ENCODE data around the gene GRIN3B.

The GRIN3B gene

DNA sequence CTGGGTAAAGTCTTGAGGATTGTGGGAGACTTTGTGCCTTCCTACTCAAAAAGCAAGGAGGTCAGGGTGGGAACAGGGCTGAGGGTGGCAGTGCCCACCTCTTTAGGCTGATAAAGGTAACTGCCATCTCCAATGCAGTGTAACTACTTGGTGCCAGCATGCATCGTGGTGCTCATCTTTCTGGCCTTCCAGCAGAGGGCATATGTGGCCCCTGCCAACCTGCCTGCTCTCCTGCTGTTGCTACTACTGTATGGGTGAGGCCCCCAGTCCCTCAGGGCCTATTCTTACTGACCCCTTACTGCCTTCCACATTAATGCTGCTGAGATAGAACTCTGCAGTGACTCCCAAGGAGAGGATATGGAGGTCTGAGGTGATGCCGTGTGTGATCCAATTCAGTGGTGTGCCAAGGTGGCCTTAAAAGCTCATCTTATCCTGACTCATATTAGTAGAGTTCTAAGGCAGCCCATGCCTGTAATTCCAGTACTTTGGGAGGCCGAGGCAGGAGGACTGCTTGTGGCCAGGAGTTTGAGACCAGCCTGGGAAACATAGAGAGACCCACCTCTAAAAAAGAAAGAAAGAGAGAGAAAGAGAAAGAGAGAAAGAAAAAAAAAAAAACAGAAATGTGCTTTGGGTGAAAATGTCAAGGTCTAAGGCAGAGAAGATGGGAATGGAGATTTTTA, 57.1 kb downstream of the GRIN3B start:
- no peak for DNase-seq

DNA sequence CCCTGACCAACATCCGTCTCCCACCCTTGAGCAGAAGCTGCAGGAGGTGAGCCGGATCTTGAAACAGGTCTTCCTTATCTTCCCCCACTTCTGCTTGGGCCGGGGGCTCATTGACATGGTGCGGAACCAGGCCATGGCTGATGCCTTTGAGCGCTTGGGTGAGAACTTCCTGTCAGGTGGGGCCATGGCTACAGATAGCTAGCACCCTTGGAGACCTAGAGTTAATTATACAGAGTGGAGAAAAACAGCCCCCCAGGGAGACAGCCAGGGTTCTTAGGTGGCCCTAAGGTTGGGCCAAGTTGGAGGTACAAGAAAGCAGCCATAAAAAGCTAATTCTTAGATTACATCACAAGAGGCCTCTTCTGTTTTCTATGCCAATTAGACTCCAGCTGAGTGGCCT, 57.9 kb downstream of the GRIN3B start:
- no peak for DNase-seq

Data from nucleus accumbens (tissue), 56 donors.